Fibroblast of villous mesenchyme (primary cell): Measurements from ENCODE around the gene CABLES1. TPM values are rescaled to one million over a fixed set of nuclear protein-coding genes. Genes with fewer than 3 reads are reported as not detected.

ENCODE experiments used
- DNase-seq: peaks from one replicate; pipeline ENCODE4 v3.0.0-alpha.2; 2010; ENCODE audit warnings: low read depth
- H3K4me3 ChIP-seq: 2 replicates; pipeline ENCODE4 v1.5.1; 2011; ENCODE audit warnings: low read depth, mild to moderate bottlenecking, low read length
- total RNA-seq: library from RNA; depleted of rRNA; stranded (reverse); fragments of >200 nt; gene quantifications from 2 replicates; pipeline ENCODE4 v1.2.3, GENCODE V29; 2012
- TF ChIP-seq, protein P1 (sequence below): IDR thresholded peaks from 2 replicates; pipeline ENCODE4 v1.5.1; 2012; ENCODE audit warnings: low read depth, mild to moderate bottlenecking, low read length; ENCODE audit not compliant: insufficient read depth

Gene CABLES1
- total RNA-seq, 1 donor: 0.43 TPM

DNA sequence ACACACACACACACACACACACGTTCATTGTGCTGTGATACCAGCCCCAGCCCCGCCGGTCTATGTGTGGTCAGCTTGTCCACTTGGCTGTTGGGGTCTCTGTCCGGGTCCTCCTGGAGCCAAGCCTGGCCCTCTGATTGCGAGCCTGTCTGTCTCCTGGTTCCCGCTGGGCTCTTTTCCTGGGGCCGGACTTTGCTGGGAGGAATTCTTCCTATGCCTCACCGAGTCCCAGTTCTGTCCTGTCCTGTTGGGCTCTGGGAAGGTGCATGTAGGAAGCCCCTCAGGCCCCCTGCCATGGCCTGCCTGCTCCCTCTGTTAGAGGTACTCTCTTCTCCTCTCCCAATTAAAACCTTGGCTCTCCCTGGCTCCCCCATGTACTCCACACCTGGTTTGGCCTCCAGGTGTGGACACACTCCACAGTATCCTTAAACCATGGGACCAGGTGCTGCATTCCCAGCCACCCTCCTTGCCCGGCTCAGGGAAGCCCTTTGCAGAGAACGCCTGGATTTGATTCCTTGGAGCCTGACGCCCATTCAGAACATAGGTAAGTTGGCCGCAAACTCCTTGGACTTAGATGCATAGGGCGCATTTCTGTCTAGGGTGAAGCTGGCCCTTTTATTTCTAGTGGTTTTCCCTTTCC lies 42.3 kb downstream of the CABLES1 start:
- DNase-seq: no peak
- H3K4me3 ChIP-seq: no peak overlapping the region
- TF ChIP-seq, protein P1, sequence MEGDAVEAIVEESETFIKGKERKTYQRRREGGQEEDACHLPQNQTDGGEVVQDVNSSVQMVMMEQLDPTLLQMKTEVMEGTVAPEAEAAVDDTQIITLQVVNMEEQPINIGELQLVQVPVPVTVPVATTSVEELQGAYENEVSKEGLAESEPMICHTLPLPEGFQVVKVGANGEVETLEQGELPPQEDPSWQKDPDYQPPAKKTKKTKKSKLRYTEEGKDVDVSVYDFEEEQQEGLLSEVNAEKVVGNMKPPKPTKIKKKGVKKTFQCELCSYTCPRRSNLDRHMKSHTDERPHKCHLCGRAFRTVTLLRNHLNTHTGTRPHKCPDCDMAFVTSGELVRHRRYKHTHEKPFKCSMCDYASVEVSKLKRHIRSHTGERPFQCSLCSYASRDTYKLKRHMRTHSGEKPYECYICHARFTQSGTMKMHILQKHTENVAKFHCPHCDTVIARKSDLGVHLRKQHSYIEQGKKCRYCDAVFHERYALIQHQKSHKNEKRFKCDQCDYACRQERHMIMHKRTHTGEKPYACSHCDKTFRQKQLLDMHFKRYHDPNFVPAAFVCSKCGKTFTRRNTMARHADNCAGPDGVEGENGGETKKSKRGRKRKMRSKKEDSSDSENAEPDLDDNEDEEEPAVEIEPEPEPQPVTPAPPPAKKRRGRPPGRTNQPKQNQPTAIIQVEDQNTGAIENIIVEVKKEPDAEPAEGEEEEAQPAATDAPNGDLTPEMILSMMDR: no peak

DNA sequence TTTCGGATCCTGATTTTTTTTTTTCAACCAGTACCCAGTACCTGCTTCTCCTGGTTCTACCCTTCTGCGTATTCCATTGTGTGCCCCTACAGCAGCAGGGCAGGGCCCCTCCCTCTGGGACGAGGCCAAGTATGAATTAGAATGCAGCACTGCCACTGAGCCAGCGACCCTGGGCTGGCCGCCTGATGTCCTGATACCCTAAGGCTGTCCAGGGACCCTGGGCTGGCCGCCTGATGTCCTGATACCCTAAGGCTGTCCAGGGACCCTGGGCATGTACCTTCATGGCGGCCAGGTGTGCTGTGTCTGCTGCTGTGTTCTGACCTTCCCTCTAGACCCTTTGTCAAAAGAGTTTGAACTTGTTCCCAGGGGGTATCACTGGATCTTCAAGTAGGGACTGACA lies 42.9 kb downstream of the CABLES1 start:
- H3K4me3 ChIP-seq: no peak overlapping the region
- no peak for DNase-seq
- TF ChIP-seq, protein P1: no peak

DNA sequence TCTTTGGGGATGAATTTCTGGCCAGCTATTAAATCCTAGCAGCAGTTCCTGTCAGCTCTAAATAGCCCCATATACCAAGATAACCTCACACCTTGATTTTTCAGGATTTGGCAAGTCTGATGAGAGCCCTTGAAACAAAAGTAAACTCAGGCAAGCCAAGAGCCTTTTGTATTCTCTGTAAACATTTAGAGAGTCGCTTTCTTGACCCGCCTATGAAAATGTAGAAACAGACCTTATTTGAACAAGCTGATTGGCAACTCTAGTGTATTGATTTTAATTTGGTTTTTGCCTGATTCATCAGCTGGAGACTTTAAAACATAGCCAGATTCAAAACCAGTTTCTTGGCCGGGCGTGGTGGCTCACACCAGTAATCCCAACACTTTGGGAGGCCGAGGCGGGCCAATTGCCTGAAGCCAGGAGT lies 43.4 kb downstream of the CABLES1 start:
- no peak for DNase-seq
- TF ChIP-seq, protein P1: no peak
- H3K4me3 ChIP-seq: no peak overlapping the region

DNA sequence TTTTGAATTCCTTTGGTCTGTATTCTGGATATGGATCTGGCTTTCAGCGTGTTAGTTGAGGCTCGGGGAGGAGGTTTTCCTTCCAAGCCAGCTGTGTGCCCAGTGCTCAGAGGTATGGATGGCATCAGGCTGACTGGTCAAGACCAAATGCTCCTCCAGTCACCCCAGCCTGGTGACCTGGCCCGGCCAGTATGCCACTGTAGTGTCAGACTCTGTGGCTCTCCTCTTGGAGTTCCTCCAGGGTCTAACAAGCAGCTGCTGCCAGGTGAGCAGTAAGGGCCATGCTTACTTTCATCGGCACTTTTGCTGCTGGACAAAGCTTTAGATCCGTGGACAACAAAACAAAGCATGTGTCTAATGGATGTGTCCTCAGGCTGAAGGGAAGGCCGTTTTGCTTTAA lies 44.1 kb downstream of the CABLES1 start:
- no peak overlapping the region for H3K4me3 ChIP-seq
- no peak for DNase-seq
- TF ChIP-seq, protein P1: no peak

DNA sequence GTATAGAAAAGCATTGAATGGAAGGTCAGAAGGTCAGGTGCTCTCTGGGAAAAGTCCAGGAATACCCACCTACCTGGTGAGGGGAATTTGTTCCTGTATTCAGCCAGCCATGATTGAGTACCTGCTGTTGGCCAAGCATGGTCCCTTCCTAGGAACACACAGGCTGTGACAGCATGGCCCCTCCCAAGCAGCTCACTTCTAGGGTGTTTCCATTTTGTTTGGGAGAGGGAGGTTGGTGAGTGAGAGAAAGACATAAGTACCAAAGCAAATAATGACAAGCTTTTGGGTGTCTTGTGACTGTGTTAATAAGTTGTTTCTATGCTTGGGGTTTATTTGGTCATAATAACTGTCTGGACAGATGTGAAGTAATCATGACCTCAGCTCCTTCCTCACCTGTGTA lies 46.3 kb downstream of the CABLES1 start:
- no peak overlapping the region for H3K4me3 ChIP-seq
- no peak for DNase-seq
- TF ChIP-seq, protein P1: no peak

DNA sequence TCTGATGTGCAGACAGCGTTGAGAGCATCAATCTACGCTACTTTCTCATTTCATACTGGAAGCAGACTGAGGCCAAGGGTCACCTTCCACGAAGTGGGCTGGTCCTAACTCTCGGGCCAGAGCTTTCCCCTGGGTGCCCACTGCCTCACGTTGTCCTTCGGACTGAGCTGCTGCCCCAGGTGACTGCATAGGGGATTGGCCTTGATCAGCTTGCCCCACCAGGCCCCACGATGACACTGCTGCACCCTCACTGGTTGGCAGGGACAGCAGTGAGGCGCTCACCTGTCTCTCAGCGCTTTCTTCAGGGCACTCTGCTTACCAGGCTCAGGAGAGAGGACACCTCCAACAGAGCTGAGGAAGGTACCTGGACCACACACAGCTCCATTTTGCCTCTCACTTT lies 47.3 kb downstream of the CABLES1 start:
- TF ChIP-seq, protein P1: no peak
- no peak for DNase-seq
- H3K4me3 ChIP-seq: no peak overlapping the region
